HUES64 (cell line): ENCODE data around the gene LYPLA2.
"Not testable (repeated sequence)": the region's sequence is repeated elsewhere in the genome, so short reads cannot be mapped to it uniquely, and the experiment has no call there.

Experiments used
- H3K27ac ChIP-seq: 2 replicates; pipeline ENCODE4 v1.7.0; 2013; ENCODE audit warnings: low read depth, low read length, inconsistent platforms
- H3K27me3 ChIP-seq: 2 replicates; pipeline ENCODE4 v1.6.1; 2013; ENCODE audit warnings: mild to moderate bottlenecking, low read length; ENCODE audit not compliant: insufficient read depth
- H3K36me3 ChIP-seq: 2 replicates; pipeline ENCODE4 v1.6.1; 2013; ENCODE audit warnings: mild to moderate bottlenecking, low read length; ENCODE audit not compliant: insufficient read depth
- H3K4me1 ChIP-seq: 2 replicates; pipeline ENCODE4 v1.6.1; 2013; ENCODE audit warnings: mild to moderate bottlenecking, low read length, moderate library complexity; ENCODE audit not compliant: insufficient read depth
- H3K4me3 ChIP-seq: 2 replicates; pipeline ENCODE4 v1.5.1; 2013; ENCODE audit warnings: mild to moderate bottlenecking, low read length, moderate library complexity
- H3K9ac ChIP-seq: 2 replicates; pipeline ENCODE4 v1.6.1; 2013; ENCODE audit warnings: mild to moderate bottlenecking, low read depth, low read length
- H3K9me3 ChIP-seq: 2 replicates; pipeline ENCODE4 v1.6.1; 2013; ENCODE audit warnings: low read depth, low read length; ENCODE audit not compliant: insufficient read depth
- WGBS: fragments of 150-250, 120-280 bp; methylation state at CpG from one replicate; pipeline ENCODE4 v1.1.7; 2013; ENCODE audit warnings: missing lambda C conversion rate; 5-methylcytosine and 5-hydroxymethylcytosine counted together

LYPLA2 gene

GRCh38 chr1:23823767-23824166 is 32.8 kb downstream of the LYPLA2 start:
- 0 out of 2 replicates have a peak overlapping the region, but pooled peaks have one; percentile 96 for H3K4me3 ChIP-seq

GRCh38 chr1:23824711-23825075 is 33.7 kb downstream of the LYPLA2 start:
- no peaks in the 10 kb centered on the region for H3K36me3 ChIP-seq

More at GRCh38 chr1:23823767-23824166, 32.8 kb downstream of the LYPLA2 start:
- Histone ChIP-seq H3K9ac (no peak overlapping the region), H3K27ac (no peak overlapping the region), H3K9me3 (no peaks in the 10 kb centered on the region), H3K36me3 (no peaks in the 10 kb centered on the region), H3K27me3 (no peaks in the 10 kb centered on the region), H3K4me1 (no peaks in the 10 kb centered on the region)
- 90% methylated on average over 7 of the region's 7 CpGs for WGBS

GRCh38 chr1:23825076-23825761 is 34.3 kb downstream of the LYPLA2 start, which contains the start of gene HMGCL:
TSS of gene HMGCL (minus strand) at chr1:23825429. CDS start at chr1:23825415, 14 bp downstream.
- peak within 1 kb of the TSS; percentile 96 for H3K4me3 ChIP-seq
- no peaks in the 10 kb centered on the region for H3K9me3 ChIP-seq
- H3K9ac ChIP-seq: peak within 1 kb of the TSS; percentile 93
- no peaks in the 10 kb centered on the region for H3K27me3 ChIP-seq
- no peaks in the 10 kb centered on the region for H3K36me3 ChIP-seq
- whole genome bisulfite sequencing: under 1% methylated on average over 39 of the region's 42 CpGs
- no peaks in the 10 kb centered on the region for H3K4me1 ChIP-seq
- H3K27ac ChIP-seq: peak within 1 kb of the TSS; percentile 90

More at GRCh38 chr1:23824711-23825075, 33.7 kb downstream of the LYPLA2 start:
- peak overlapping the region; percentile 96 for H3K4me3 ChIP-seq
- 10% methylated on average over 8 of the region's 8 CpGs for WGBS
- H3K27me3 ChIP-seq: no peaks in the 10 kb centered on the region
- peak overlapping the region; percentile 90 for H3K27ac ChIP-seq
- H3K9ac ChIP-seq: peak overlapping the region; percentile 93
- no peaks in the 10 kb centered on the region for H3K9me3 ChIP-seq
- H3K4me1 ChIP-seq: no peaks in the 10 kb centered on the region

- Histone ChIP-seq H3K9me3 (no peaks in the 10 kb centered on the region), H3K27ac (no peak overlapping the region), H3K36me3 (no peaks in the 10 kb centered on the region), H3K27me3 (no peaks in the 10 kb centered on the region), H3K4me1 (no peaks in the 10 kb centered on the region), H3K9ac (peak overlapping the region; percentile 93), H3K4me3 (peak overlapping the region; percentile 96)
- WGBS: 69% methylated on average over 23 of the region's 24 CpGs
Observed at GRCh38 chr1:23825762-23826522, 35.0 kb downstream of the LYPLA2 start.

- not testable (repeated sequence) for H3K9ac ChIP-seq, H3K27ac ChIP-seq, H3K4me1 ChIP-seq, H3K9me3 ChIP-seq, H3K4me3 ChIP-seq, H3K36me3 ChIP-seq, H3K27me3 ChIP-seq
- 98% methylated on average over 13 of the region's 13 CpGs for WGBS
Observed at GRCh38 chr1:23826590-23826989, 35.6 kb downstream of the LYPLA2 start.

GRCh38 chr1:23827717-23828116 is 36.8 kb downstream of the LYPLA2 start:
- H3K4me3 ChIP-seq: no peak overlapping the region
- no peak overlapping the region for H3K9ac ChIP-seq
- H3K9me3 ChIP-seq: no peaks in the 10 kb centered on the region
- no peaks in the 10 kb centered on the region for H3K27me3 ChIP-seq
- H3K4me1 ChIP-seq: no peaks in the 10 kb centered on the region
- H3K36me3 ChIP-seq: no peaks in the 10 kb centered on the region
- no peak overlapping the region for H3K27ac ChIP-seq
- 88% methylated on average over 1 of the region's 1 CpG for WGBS

GRCh38 chr1:23834156-23834555 is 43.2 kb downstream of the LYPLA2 start:
- H3K27me3 ChIP-seq: peaks cover 21% of the 10 kb centered on the region
- H3K9ac ChIP-seq, H3K27ac ChIP-seq, H3K4me3 ChIP-seq, H3K36me3 ChIP-seq, H3K4me1 ChIP-seq, H3K9me3 ChIP-seq: not testable (repeated sequence)
- WGBS: 91% methylated on average over 6 of the region's 6 CpGs

GRCh38 chr1:23836037-23836436 is 45.1 kb downstream of the LYPLA2 start:
- Histone ChIP-seq H3K9me3 (no peaks in the 10 kb centered on the region), H3K9ac (no peak overlapping the region), H3K27ac (no peak overlapping the region), H3K4me1 (no peaks in the 10 kb centered on the region), H3K36me3 (no peaks in the 10 kb centered on the region), H3K27me3 (peaks cover 21% of the 10 kb centered on the region), H3K4me3 (no peak overlapping the region)
- WGBS: 88% methylated on average over 3 of the region's 3 CpGs

- Histone ChIP-seq H3K27ac (no peak overlapping the region), H3K9me3 (no peaks in the 10 kb centered on the region), H3K9ac (no peak overlapping the region), H3K4me1 (no peaks in the 10 kb centered on the region), H3K27me3 (peaks cover 25% of the 10 kb centered on the region), H3K36me3 (no peaks in the 10 kb centered on the region), H3K4me3 (peak overlapping the region; percentile 56)
- 18% methylated on average over 13 of the region's 13 CpGs for WGBS
Observed at GRCh38 chr1:23837908-23838307, 47.0 kb downstream of the LYPLA2 start.

GRCh38 chr1:23838401-23838866 is 47.5 kb downstream of the LYPLA2 start:
- Histone ChIP-seq H3K27me3 (peaks cover 25% of the 10 kb centered on the region), H3K4me3 (peak overlapping the region; percentile 56)

GRCh38 chr1:23843644-23844043 is 52.7 kb downstream of the LYPLA2 start:
- 83% methylated on average over 5 of the region's 5 CpGs for WGBS
- Histone ChIP-seq H3K9ac (no peak overlapping the region), H3K36me3 (no peaks in the 10 kb centered on the region), H3K27ac (no peak overlapping the region), H3K4me1 (no peaks in the 10 kb centered on the region), H3K9me3 (0 out of 2 replicates have a peak, but pooled peaks cover 4% of the 10 kb centered on the region), H3K27me3 (peaks cover 6% of the 10 kb centered on the region; the same call in 1 of the 2 replicates), H3K4me3 (no peak overlapping the region)

More at GRCh38 chr1:23838401-23838866, 47.5 kb downstream of the LYPLA2 start:
- 3% methylated on average over 10 of the region's 21 CpGs for WGBS
- H3K27ac ChIP-seq: no peak overlapping the region
- H3K36me3 ChIP-seq: no peaks in the 10 kb centered on the region
- H3K9ac ChIP-seq: no peak overlapping the region
- H3K9me3 ChIP-seq: no peaks in the 10 kb centered on the region
- no peaks in the 10 kb centered on the region for H3K4me1 ChIP-seq
